MM.1S (cell line): Measurements from ENCODE around the gene NAA15.

Experiments
- DNase-seq: peaks from one replicate; pipeline ENCODE4 v3.0.0-alpha.2; 2015
- H2AFZ ChIP-seq: fragments of 300-600 bp; sonication (generic); 2 replicates; pipeline ENCODE4 v1.6.0; 2016; ENCODE audit warnings: antibody characterized with exemption, low read length
- H3F3A ChIP-seq: fragments of 300-600 bp; sonication (generic); 2 replicates; pipeline ENCODE4 v1.6.1; 2016; ENCODE audit warnings: mild to moderate bottlenecking, antibody characterized with exemption, low read length, moderate library complexity, mixed read lengths; ENCODE audit not compliant: insufficient read depth
- H3K27ac ChIP-seq: fragments of 300-600 bp; sonication (generic); 2 replicates; pipeline ENCODE4 v1.5.1; 2016; ENCODE audit warnings: mild to moderate bottlenecking, low read length
- H3K27me3 ChIP-seq: fragments of 300-600 bp; sonication (generic); replicated peaks from 2 replicates; pipeline ENCODE4 v1.6.0; 2016; ENCODE audit warnings: low read length; ENCODE audit not compliant: insufficient read depth
- H3K36me3 ChIP-seq: fragments of 300-600 bp; sonication (generic); replicated peaks from 2 replicates; pipeline ENCODE4 v1.6.1; 2016; ENCODE audit warnings: mild to moderate bottlenecking, low read length, mixed read lengths; ENCODE audit not compliant: insufficient read depth
- H3K4me1 ChIP-seq: fragments of 300-600 bp; sonication (generic); 2 replicates; pipeline ENCODE4 v1.6.1; 2016; ENCODE audit warnings: low read length, mixed read lengths
- H3K4me2 ChIP-seq: fragments of 300-600 bp; sonication (generic); 2 replicates; pipeline ENCODE4 v1.6.0; 2016; ENCODE audit warnings: low read depth, low read length
- H3K4me3 ChIP-seq: fragments of 300-600 bp; sonication (generic); 2 replicates; pipeline ENCODE4 v1.5.1; 2016; ENCODE audit warnings: low read length, mixed read lengths
- H3K79me2 ChIP-seq: fragments of 300-600 bp; sonication (generic); 2 replicates; pipeline ENCODE4 v1.6.1; 2016; ENCODE audit warnings: mixed run types, low read length, mixed read lengths
- H3K9ac ChIP-seq: fragments of 300-600 bp; sonication (generic); 2 replicates; pipeline ENCODE4 v1.6.1; 2016; ENCODE audit warnings: low read length, mixed read lengths
- H3K9me2 ChIP-seq: fragments of 300-600 bp; sonication (generic); replicated peaks from 2 replicates; pipeline ENCODE4 v1.6.1; 2016; ENCODE audit warnings: mild to moderate bottlenecking, low read length, mixed read lengths; ENCODE audit not compliant: insufficient read depth
- H3K9me3 ChIP-seq: fragments of 300-600 bp; sonication (generic); replicated peaks from 2 replicates; pipeline ENCODE4 v1.6.1; 2016; ENCODE audit warnings: mild to moderate bottlenecking, low read length, mixed read lengths; ENCODE audit not compliant: insufficient read depth
- H4K20me1 ChIP-seq: fragments of 300-600 bp; sonication (generic); 2 replicates; pipeline ENCODE4 v1.6.1; 2016; ENCODE audit warnings: mild to moderate bottlenecking, low read length, moderate library complexity, mixed read lengths; ENCODE audit not compliant: insufficient read depth
- EZH2 ChIP-seq: fragments of 300-600 bp; sonication (generic); optimal IDR thresholded peaks from 2 replicates; pipeline ENCODE3; 2017; ENCODE audit warnings: low read depth, mild to moderate bottlenecking, antibody characterized with exemption, low read length, mixed read lengths
- EZH2phosphoT487 ChIP-seq: fragments of 300-600 bp; sonication (generic); IDR thresholded peaks from 2 replicates; pipeline ENCODE4 v1.6.1; 2018; ENCODE audit warnings: antibody characterized with exemption, low read length
- TF ChIP-seq, protein P1 (sequence below): fragments of 300-600 bp; sonication (generic); IDR thresholded peaks from 2 replicates; pipeline ENCODE4 v1.5.1; 2016; ENCODE audit warnings: antibody characterized with exemption, low read length, mixed read lengths

The NAA15 gene

GRCh38 chr4:139389991-139390390, 88.7 kb downstream of the NAA15 start:
- Histone ChIP-seq H2AFZ (no peak overlapping the region), H3K36me3 (peaks cover 16% of the 10 kb centered on the region), H3K27ac (no peak overlapping the region), H3K4me1 (no peaks in the 10 kb centered on the region), H3K27me3 (no peaks in the 10 kb centered on the region), H3K79me2 (no peaks in the 10 kb centered on the region), H3K9me3 (no peaks in the 10 kb centered on the region), H3K4me2 (no peak overlapping the region), H4K20me1 (no peaks in the 10 kb centered on the region), H3F3A (no peaks in the 10 kb centered on the region), H3K9ac (no peak overlapping the region), H3K4me3 (no peak overlapping the region), H3K9me2 (no peaks in the 10 kb centered on the region)
- no peak for DNase-seq
- no peak for TF ChIP-seq EZH2phosphoT487
- TF ChIP-seq, protein P1, sequence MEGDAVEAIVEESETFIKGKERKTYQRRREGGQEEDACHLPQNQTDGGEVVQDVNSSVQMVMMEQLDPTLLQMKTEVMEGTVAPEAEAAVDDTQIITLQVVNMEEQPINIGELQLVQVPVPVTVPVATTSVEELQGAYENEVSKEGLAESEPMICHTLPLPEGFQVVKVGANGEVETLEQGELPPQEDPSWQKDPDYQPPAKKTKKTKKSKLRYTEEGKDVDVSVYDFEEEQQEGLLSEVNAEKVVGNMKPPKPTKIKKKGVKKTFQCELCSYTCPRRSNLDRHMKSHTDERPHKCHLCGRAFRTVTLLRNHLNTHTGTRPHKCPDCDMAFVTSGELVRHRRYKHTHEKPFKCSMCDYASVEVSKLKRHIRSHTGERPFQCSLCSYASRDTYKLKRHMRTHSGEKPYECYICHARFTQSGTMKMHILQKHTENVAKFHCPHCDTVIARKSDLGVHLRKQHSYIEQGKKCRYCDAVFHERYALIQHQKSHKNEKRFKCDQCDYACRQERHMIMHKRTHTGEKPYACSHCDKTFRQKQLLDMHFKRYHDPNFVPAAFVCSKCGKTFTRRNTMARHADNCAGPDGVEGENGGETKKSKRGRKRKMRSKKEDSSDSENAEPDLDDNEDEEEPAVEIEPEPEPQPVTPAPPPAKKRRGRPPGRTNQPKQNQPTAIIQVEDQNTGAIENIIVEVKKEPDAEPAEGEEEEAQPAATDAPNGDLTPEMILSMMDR = no peak
- no peak for TF ChIP-seq EZH2

DNA sequence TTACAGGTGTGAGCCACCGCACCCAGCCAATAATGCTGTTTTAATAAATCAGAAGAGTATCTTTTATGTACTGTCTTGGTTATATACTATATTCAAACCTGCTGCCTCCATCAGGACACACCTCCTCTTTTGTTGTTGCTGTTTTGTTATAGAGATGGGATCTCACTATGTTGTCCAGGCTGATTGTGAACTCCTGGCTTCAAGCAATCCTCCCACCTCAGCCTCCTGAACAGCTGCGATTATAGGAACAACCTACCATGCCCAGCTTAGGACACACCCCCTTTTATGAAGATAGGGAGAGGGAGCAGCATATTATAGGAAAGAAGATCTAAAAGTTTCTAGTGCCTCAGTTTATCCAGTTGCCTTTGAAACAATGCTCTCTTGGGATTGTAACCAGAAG, 90.4 kb downstream of the NAA15 start:
- Histone ChIP-seq H3F3A (no peaks in the 10 kb centered on the region), H3K4me1 (no peaks in the 10 kb centered on the region), H3K4me2 (no peak overlapping the region), H3K9ac (no peak overlapping the region), H3K27ac (no peak overlapping the region), H3K9me3 (no peaks in the 10 kb centered on the region), H4K20me1 (no peaks in the 10 kb centered on the region), H3K36me3 (peaks cover 12% of the 10 kb centered on the region; the same call in 1 of the 2 replicates), H3K79me2 (no peaks in the 10 kb centered on the region), H2AFZ (no peak overlapping the region), H3K4me3 (no peak overlapping the region), H3K27me3 (no peaks in the 10 kb centered on the region), H3K9me2 (no peaks in the 10 kb centered on the region)
- no peak for DNase-seq
- TF ChIP-seq, protein P1 = no peak
- TF ChIP-seq EZH2phosphoT487 = no peak
- no peak for TF ChIP-seq EZH2

- DNase-seq = no peak
- Histone ChIP-seq H3K79me2 (no peaks in the 10 kb centered on the region), H2AFZ (no peak overlapping the region), H3K4me2 (no peak overlapping the region), H3K9me3 (no peaks in the 10 kb centered on the region), H3K27me3 (no peaks in the 10 kb centered on the region), H3K4me1 (no peaks in the 10 kb centered on the region), H3K9ac (no peak overlapping the region), H3K9me2 (no peaks in the 10 kb centered on the region), H3F3A (no peaks in the 10 kb centered on the region), H3K4me3 (no peak overlapping the region), H4K20me1 (no peaks in the 10 kb centered on the region), H3K27ac (no peak overlapping the region), H3K36me3 (peaks cover 7% of the 10 kb centered on the region; the same call in 1 of the 2 replicates)
- TF ChIP-seq EZH2 (no peak), EZH2phosphoT487 (no peak)
- TF ChIP-seq, protein P1 = no peak
These were observed 91.5 kb downstream of the NAA15 start for GRCh38 chr4:139392797-139393196.
